ENCODE measurements around the gene KLHL26.
"Not testable (repeated sequence)": the region's sequence is repeated elsewhere in the genome, so short reads cannot be mapped to it uniquely, and the experiment has no call there.

KLHL26 gene

DNA sequence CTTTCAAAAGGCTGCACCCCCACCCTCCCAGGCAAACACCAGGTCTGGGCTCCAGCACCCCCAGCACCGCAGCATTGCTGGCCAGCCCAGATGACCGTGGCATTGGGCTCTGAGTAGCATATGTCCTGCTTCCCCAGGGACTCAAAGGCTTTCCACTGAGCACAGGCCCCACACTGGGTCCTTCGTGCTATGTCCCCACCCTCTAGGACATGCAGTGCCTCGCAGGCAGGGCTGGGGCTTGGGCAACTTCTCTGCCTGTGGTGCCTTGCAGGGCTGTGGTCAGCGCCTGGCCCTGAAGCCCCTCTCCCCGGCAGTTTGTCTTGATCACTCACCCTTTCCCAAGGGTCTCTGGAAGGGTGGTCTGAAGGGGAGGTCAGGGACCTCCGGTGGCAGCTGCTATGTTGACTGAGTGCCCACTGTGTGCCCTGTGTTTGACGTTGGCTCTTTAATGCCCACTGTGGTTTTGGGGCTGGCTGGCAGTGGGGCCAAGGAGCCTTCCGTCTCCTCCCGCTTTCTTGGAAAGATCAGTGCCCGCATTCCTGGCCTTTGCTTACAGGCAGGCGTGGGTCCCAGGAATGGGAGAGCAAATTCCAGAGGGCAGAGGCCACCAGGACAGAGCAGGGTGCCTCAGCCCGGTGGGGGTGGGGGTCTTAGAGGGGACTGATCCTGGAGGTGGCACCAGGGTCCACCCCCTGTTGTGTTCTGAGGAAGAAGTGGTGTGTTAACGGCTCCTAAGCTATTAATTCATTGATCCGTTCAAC lies 26.3 kb downstream of the KLHL26 start:
- in situ Hi-C loops (cut with MboI; ENCODE audit: low sequenced_read_pairs): no loop called here

DNA sequence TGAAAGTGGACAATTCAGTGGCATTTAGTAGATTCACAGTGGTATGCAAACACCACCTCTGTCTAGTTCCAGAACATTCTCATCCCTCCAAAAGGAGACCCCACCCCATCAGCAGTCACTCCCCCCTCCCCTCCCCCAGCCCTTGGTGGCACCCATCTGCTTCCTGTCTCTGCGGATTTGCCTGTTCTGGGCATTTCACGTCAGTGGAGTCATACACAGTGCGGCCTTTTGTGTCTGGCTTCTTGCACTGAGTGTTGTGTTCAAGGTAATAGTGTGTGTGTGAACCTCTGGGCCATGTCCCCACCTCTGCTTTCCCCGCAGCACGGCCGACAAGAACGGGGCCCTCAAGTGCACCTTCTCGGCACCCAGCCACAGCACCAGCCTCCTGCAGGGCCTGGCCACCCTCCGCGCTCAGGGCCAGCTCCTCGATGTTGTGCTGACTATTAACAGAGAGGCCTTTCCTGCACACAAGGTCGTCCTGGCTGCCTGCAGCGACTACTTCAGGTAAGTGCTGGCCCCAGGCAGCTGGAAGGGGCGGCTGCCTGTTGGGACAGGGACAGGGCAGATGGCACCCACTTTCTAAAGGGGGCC lies 27.2 kb downstream of the KLHL26 start:
- in situ Hi-C loops (cut with MboI; ENCODE audit: low sequenced_read_pairs): no loop called here

DNA sequence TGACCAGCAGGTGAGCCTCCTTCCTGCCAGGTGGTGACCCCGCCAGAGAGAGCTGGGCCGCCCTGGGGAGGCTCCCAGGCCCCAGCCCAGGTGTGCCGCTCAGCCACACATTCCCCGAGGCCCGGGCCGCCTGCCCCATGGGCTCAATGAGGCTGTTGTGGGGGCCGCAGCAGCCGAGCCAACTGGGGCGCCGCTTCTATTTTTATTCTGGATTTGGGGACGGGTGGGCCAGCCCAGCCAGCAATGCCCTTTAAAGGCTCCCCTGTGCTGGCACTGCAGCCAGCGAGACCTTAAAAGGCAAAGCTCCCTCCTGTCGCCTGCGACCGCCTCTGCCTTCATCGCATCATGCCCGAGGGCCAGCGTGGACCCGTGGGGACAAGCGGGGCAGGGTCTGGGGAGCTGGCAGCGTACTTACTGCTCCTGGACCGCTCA lies 29.0 kb downstream of the KLHL26 start:
- in situ Hi-C loops (cut with MboI; ENCODE audit: low sequenced_read_pairs): no loop called here

DNA sequence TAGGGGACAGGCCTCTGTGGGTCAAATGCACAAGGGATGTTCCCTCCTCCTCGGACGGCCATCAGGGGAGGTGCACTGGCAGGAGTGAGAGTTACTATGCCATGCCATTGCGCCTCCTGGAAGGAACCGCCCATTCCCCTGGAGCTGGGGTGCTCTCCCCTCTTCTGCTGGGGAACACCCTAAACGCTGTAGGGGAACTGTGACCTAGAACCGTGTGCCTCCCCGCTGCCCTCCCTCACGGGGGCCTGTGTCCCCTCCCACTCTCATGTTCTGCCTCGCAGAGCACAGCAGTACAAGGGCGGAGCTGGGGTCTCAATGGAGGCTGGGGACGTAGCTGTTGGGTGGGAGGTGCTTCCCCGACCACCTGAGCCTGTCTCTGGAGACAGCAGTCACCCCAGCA lies 29.5 kb downstream of the KLHL26 start:
- in situ Hi-C loops (cut with MboI; ENCODE audit: low sequenced_read_pairs): no loop called here

DNA sequence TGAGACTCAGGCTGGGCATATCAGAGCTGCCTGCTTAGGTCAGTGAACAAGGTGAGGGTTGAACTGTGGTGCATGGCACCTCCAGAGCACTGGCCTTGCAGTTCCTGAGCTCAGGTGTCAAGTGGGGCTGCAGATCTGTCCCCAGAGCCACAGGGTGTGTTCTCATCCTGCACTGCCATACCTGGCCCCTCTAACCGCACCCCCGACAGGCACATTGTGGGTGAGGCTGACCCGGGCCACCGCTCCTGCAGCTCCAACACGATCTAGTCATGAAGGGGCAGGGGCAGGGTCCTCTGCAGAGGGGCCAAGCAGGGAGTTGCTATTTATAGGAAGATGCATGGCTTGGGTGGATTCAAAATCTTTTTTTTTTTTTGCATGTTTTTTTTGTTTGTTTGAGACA lies 30.0 kb downstream of the KLHL26 start:
- in situ Hi-C loops (cut with MboI; ENCODE audit: low sequenced_read_pairs): no loop called here

DNA sequence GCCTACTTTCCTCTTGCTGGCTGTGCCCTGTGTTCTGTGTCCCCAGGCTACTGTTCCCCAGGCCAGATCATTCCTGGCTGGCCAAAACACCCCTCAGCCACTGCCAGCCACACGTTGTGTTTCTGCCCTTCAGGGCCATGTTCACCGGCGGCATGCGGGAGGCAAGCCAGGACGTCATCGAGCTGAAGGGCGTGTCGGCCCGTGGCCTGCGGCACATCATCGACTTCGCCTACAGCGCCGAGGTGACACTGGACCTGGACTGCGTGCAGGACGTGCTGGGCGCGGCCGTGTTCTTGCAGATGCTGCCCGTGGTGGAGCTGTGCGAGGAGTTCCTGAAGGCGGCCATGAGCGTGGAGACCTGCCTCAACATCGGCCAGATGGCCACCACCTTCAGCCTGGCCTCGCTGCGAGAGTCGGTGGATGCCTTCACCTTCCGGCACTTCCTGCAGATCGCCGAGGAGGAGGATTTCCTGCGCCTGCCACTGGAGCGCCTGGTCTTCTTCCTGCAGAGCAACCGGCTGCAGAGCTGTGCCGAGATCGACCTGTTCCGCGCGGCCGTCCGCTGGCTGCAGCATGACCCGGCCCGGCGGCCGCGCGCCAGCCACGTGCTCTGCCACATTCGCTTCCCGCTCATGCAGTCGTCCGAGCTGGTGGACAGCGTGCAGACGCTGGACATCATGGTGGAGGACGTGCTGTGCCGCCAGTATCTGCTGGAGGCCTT lies 30.9 kb downstream of the KLHL26 start:
- in situ Hi-C loops (cut with MboI; ENCODE audit: low sequenced_read_pairs): no loop called here

DNA sequence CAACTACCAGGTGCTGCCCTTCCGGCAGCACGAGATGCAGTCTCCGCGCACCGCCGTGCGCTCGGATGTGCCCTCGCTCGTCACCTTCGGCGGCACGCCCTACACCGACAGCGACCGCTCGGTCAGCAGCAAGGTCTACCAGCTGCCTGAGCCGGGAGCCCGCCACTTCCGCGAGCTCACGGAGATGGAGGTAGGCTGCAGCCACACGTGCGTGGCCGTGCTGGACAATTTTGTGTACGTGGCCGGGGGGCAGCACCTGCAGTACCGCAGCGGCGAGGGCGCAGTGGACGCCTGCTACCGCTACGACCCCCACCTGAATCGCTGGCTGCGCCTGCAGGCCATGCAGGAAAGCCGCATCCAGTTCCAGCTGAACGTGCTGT lies 31.4 kb downstream of the KLHL26 start:
- in situ Hi-C loops (cut with MboI; ENCODE audit: low sequenced_read_pairs): no loop called here

DNA sequence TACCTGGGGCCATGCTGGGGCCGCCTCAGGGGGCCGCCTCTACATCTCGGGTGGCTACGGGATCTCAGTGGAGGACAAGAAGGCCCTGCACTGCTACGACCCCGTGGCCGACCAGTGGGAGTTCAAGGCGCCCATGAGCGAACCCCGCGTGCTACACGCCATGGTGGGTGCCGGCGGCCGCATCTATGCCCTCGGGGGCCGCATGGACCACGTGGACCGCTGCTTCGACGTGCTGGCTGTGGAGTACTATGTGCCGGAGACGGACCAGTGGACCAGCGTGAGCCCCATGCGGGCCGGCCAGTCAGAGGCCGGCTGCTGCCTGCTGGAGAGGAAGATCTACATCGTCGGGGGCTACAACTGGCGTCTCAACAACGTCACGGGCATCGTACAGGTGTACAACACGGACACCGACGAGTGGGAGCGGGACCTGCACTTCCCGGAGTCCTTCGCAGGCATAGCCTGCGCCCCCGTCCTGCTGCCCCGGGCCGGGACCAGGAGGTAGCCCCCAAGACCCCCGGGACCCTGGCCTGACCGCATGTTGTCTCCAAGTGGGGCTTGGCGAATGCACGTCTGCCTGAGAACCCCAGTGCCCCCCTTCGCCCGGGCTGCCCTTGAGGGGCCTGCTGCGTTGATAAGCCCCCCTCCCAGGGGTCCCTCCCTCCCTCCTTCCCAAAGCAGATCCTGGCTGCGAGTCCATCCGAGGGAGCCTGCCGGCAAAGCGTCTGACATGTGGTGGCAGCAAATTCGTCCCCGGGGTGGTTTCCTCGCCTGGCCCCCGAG lies 32.1 kb downstream of the KLHL26 start:
- in situ Hi-C loops (cut with MboI; ENCODE audit: low sequenced_read_pairs): no loop called here

DNA sequence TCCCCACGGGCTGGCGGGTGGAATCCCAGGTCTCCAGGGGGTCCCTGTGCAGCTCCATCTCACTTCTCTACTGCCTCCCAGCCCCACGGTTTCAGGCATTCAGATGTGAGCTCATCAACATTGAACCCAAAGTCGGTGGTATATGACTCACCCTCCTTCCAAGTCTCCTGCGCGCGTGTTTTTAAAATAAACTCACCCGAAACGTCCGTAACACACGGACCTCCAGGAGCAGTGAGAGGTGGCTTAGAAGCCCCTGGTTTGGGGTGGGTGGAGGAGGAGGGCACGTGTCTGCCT lies 32.6 kb downstream of the KLHL26 start:
- in situ Hi-C loops (cut with MboI; ENCODE audit: low sequenced_read_pairs): no loop called here

DNA sequence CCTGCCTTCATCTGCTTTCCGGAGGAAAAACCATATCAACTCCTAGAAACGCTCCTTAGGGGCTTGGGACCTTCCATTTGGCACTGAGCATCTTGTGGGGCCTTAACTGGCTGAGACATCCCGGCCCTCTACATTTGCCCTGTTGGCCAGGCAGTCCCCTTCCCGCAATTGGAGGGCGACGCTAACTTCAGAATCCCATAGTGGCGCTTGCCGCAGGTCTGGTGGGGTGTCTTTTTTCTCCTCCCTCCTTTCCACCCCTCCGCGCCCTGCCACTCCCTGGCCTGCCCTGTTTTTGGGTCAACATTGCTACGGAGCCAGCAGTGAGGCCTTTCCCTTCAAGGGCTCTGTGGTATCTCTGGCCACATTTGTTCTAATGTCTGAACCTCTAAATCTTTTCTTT lies 33.1 kb downstream of the KLHL26 start:
- in situ Hi-C loops (cut with MboI; ENCODE audit: low sequenced_read_pairs): no loop called here

DNA sequence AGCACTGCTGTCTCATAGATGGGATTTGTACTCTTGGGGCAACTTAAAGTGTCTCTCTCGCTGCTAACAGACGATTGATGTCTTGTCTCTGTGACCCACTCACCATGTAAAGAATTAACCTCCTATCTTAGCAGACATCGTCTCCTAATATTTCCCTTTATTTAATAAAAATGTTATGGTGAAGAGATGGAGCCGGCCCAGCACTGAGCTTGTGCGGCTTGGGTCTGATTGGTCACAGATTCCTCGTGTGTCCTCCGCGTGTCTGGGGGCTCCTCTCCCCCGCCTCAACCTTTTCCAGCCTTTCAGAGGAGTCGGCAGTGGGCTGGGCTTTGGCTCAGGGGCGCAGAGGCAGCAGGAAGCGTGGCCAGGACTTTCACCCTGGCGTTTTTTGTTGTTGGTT lies 33.5 kb downstream of the KLHL26 start:
- in situ Hi-C loops (cut with MboI; ENCODE audit: low sequenced_read_pairs): no loop called here

DNA sequence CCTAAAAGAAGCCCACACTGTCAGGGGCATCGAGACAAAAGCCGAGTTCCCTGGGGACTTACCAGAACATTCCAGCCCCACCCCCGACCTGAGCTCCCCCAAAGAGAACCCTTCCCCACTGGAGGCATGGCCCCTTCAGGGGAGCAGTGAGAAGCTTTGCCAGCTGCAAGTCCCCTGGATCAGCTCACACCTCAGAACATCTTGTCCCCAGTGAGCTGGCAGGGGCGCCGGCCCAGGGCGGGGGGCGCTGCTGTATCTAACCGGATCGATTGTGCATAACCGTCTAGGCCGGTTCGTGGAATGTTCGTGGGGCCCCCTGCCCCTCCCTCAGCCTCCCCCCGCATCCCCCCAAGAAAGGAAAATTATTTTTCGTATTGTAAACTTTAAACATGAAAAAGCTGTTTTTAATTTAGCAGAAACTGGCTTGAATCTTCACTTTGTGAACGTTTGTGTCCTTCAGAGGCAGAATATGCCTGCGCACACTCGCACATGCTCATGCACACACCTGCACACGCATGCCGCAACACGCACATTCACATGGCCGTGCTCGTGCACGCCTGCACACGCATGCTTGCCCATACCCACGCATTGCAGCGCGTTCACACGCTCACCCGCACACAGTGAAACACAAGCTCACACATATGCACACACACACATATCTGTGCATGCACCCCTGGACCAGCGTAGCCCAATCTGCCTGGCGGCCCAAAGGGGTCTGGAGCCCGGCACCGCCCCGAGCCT lies 34.6 kb downstream of the KLHL26 start:
- in situ Hi-C loops (cut with MboI; ENCODE audit: low sequenced_read_pairs): no loop called here

DNA sequence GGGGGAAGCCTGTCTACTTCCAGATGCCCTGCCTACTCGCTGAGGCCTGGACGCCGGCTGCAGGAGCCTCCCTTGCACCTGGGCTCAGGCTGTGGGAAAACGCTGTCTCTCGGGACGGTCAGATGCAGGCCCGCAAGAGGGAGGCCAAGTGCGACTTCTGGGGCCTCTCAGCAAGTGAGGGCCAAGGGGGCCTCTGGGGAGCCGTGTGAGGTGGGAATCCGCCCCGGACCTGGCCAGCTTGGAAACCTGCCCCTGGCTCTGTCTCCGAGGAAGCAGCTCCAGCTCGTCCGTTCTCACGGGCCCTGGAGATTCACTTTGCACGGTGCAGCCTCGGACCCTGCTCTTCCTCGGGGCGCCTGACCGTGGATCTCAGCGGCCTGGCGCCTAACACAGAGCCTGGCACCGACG lies 35.2 kb downstream of the KLHL26 start:
- in situ Hi-C loops (cut with MboI; ENCODE audit: low sequenced_read_pairs): no loop called here

DNA sequence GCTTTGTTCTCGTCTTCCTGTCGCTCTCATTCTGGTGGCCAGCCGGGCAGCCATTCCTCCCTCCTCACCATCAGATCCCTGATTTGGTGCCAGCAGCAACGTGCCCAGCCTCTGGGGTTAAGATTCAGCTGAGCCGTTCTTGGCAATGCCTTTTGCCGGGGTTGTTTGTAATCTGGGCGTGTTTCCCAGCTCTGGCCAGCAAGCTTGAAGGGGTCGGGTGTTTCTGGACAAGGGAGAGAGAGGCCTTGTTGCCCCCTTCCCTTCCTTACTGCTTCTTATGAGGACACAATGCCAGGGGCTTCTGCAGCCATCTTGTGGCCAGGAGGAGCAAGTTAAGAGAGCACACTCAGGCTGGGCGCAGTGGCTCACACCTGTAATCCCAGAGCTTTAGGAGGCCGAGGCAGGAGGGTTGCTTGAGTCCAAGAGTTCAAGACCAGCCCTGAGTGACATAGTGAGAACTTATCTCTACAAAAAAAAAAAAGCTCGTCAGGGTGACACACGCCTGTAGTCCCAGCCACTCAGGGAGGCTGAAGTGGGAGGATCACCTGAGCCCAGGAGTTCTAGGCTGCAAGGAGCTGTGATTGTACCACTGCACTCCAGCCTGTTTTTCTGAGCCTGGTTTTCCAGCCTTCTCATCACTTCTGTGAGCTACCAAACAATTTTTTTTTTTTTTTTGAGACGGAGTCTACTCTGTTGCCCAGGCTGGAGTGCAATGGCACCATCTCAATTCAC lies 35.9 kb downstream of the KLHL26 start:
- in situ Hi-C loops (cut with MboI; ENCODE audit: low sequenced_read_pairs): no loop called here

DNA sequence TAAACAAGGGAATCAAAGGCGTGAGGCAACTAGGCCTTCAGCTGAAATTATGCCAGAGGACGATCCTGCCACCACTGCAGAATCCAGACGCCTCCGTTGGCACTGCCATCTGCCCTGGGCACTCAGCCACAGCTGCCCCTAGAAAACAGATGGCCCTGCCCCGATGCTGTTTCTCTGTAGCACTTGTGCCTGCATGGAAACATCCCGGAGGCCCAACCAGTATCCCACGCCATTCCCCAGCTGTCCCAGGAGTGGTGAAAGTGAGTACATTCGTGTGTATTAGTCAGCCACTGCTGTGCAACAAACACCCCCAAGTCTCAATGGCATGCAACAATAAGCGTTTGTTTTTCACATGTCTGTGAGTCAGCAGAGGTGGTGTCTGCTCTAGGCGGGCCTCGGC lies 37.8 kb downstream of the KLHL26 start:
- in situ Hi-C loops (cut with MboI; ENCODE audit: low sequenced_read_pairs): no loop called here

DNA sequence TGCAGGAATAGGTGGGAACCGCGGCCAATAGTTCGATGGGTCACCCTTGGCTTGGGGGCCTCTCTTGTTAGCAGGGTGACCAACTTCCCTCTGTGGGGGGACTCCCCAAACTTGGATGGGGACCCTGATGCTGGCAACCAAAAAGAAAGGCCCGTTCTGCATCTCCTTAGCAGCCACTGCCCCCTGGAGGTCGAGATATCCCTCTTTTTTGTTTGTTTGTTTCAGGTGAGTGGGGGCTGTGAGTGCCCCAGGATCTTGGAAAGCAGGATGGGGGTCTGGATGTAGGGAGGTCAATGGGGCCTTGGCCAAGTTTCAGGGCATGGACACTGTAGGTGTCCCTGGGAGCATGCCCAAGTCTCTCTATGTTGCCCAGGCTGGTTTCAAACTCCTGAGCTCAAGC lies 39.0 kb downstream of the KLHL26 start:
- in situ Hi-C loops (cut with MboI; ENCODE audit: low sequenced_read_pairs): no loop called here

DNA sequence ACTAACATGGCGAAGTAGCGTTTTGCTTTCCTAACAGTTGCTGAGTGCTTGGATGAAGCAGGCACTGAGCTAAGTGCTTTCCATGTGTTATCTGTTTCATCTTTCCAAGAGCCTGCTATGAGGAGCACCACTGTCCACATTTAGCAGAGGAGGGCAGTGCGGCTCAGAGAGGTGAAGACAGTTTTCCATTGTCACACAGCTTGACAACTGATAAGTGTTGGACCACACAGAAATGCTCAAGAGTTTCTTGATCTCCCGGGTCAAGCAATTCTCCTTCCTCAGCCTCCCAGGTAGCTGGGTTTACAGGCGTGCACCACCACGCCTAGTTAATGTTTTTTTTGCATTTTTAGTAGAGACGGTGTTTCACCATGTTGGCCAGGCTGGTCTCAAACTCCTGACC lies 39.9 kb downstream of the KLHL26 start:
- in situ Hi-C loops (cut with MboI; ENCODE audit: low sequenced_read_pairs): no loop called here

DNA sequence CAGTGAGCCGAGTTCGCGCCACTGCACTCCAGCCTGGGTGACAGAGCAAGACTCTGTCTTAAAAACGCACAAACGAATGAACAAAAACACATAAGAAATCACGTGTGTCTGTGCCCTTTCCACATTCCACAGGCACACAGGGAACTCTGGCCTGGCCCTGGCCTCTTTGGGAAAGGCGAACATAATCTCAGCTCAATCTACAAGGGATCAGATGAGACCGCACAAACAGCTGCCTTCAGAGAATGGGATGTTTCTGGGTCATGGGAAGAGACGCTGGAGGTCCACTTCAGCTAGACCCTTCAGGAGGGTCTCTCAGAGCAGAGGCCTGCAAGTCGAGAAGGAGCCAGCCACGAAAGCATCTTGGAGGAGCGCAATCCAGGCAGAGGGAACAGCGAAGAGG lies 40.3 kb downstream of the KLHL26 start:
- in situ Hi-C loops (cut with MboI; ENCODE audit: low sequenced_read_pairs): no loop called here

DNA sequence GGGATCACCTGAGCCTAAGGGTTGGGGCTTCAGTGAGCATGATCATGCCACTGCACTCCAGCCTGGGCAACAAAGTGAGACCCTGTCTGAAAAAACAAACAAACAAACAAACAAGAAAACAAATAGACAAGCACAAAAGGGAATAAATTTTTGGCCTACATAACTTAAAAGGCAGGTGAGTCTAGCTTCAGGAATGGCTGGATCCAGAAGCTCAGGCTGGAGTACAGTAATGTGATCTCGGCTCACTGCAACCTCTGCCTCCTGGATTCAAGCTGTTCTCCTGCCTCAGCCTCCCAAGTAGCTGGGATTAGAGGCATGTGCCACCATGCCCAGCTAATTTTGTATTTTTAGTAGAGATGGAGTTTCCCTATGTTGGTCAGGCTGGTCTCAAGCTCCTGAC lies 43.3 kb downstream of the KLHL26 start:
- in situ Hi-C loops (cut with MboI; ENCODE audit: low sequenced_read_pairs): not testable (repeated sequence)

DNA sequence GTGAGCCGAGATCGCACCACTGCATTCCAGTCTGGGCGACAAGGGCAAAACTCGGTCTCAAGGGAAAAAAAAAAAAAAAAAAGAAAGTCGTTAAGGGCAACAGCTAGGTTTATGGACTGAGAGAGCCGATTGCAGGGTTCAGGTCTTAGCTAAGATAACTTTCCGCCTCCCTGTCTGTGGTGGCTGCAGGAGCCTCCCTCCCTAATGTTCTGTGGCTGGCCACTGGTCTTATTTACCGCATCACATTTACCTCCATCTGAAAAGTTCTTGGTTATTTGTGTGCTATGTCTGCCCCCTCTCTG lies 45.9 kb downstream of the KLHL26 start:
- in situ Hi-C loops (cut with MboI; ENCODE audit: low sequenced_read_pairs): no loop called here

Data from HL-60/S4 (cell line).